ENCODE results near the gene MAD1L1.

The MAD1L1 gene

GRCh38 chr7:1794888-1795542 is 437.7 kb downstream of the MAD1L1 start:
- Histone ChIP-seq H3K4me3 (ENCODE audit: low read depth in 1 of 2, low read length in 1 of 2) (no peak overlapping the region), H3K4me1 (ENCODE audit: control insufficient read depth in 1 of 2, insufficient read depth in 1 of 2, low read depth in 1 of 2, low read length in 1 of 2) (no peaks in the 10 kb centered on the region), H3K36me3 (no peaks in the 10 kb centered on the region), H3K27me3 (no peaks in the 10 kb centered on the region), H3K9me3 (peaks cover 4% of the 10 kb centered on the region), H3K27ac (no peak overlapping the region)
- TF ChIP-seq CTCF (IDR thresholded peaks at IDR 0.05), result no peak

DNA sequence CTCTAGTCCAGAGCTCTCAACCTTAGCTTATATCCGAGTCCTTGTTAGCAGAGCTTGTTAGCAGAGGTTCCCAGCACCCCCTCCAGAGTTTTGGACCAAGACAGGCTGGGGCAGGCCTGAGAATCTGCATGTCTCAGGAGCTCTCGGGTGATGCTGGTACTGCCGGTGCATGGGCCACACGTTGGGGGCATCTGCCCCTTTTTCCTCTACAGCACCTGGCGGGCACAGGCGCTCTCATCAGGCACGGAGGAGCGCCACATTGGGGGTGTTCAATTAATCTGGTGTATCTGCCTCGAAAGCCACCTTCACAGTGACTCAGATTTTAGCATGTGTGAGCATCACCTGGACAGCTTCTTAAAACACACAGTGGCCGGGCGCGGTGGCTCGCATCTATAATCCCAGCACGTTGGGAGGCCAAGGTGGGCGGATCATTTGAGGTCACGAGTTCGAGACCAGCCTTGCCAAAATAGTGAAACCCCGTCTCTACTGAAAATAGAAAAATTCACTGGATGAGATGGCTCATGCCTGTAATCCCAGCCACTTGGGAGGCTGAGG is 445.0 kb downstream of the MAD1L1 start:
- H3K36me3 ChIP-seq, result no peaks in the 10 kb centered on the region
- H3K27me3 ChIP-seq, result no peaks in the 10 kb centered on the region
- TF ChIP-seq CTCF (IDR thresholded peaks at IDR 0.05), result no peak
- H3K4me1 ChIP-seq (ENCODE audit: control insufficient read depth in 1 of 2, insufficient read depth in 1 of 2, low read depth in 1 of 2, low read length in 1 of 2), result no peaks in the 10 kb centered on the region
- H3K27ac ChIP-seq, result no peak overlapping the region
- H3K9me3 ChIP-seq, result no peaks in the 10 kb centered on the region
- no peak overlapping the region for H3K4me3 ChIP-seq (ENCODE audit: low read depth in 1 of 2, low read length in 1 of 2)

GRCh38 chr7:1787241-1787640 is 445.5 kb downstream of the MAD1L1 start:
- Histone ChIP-seq H3K4me1 (ENCODE audit: control insufficient read depth in 1 of 2, insufficient read depth in 1 of 2, low read depth in 1 of 2, low read length in 1 of 2) (no peaks in the 10 kb centered on the region), H3K4me3 (ENCODE audit: low read depth in 1 of 2, low read length in 1 of 2) (no peak overlapping the region), H3K27ac (no peak overlapping the region), H3K9me3 (no peaks in the 10 kb centered on the region), H3K36me3 (no peaks in the 10 kb centered on the region), H3K27me3 (no peaks in the 10 kb centered on the region)
- no peak for TF ChIP-seq CTCF (IDR thresholded peaks at IDR 0.05)

DNA sequence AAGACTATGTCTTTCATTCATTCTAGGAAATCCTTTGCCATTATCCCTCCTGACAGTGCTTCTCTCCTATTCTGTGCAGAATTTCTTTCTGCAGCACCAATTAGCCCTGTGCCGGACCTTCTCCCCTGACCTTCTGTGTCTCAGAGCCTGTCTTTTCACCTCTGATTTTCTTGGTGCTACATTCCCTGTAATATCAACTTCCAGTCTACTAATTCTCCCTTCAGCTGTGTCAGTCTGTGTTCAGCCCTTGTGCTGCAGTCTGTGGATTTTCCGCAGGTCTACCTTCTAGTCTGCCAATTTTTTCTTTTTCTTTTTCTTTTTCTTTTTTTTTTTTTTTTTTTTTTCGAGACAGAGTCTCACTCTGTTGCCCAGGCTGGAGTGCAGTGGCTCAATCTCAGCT is 446.9 kb downstream of the MAD1L1 start:
- Histone ChIP-seq H3K4me3 (ENCODE audit: low read depth in 1 of 2, low read length in 1 of 2) (no peak overlapping the region), H3K27ac (no peak overlapping the region), H3K9me3 (no peaks in the 10 kb centered on the region), H3K27me3 (no peaks in the 10 kb centered on the region), H3K36me3 (no peaks in the 10 kb centered on the region), H3K4me1 (ENCODE audit: control insufficient read depth in 1 of 2, insufficient read depth in 1 of 2, low read depth in 1 of 2, low read length in 1 of 2) (no peaks in the 10 kb centered on the region)
- no peak for TF ChIP-seq CTCF (IDR thresholded peaks at IDR 0.05)

DNA sequence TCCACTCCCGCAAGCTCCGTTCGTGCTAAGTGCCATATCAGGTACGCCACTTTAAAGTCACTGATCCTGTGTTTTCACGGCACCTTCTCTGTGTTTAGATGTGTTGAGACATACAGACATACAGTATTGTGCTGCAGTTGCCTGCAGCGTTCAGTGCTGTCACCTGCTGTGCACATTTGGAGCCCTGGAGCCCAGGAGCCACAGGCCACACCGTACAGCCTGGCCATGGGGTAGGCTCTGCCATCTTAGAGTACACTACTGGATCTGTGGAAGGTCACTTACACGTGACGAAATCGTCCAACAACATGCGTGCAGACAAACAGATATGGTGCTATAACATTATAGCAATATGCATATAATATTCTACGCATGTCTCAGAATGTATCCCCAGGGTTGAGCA is 451.4 kb downstream of the MAD1L1 start:
- no peak for TF ChIP-seq CTCF (IDR thresholded peaks at IDR 0.05)
- no peaks in the 10 kb centered on the region for H3K36me3 ChIP-seq
- no peak overlapping the region for H3K27ac ChIP-seq
- no peaks in the 10 kb centered on the region for H3K27me3 ChIP-seq
- H3K9me3 ChIP-seq, result no peaks in the 10 kb centered on the region
- no peak overlapping the region for H3K4me3 ChIP-seq (ENCODE audit: low read depth in 1 of 2, low read length in 1 of 2)
- no peaks in the 10 kb centered on the region for H3K4me1 ChIP-seq (ENCODE audit: control insufficient read depth in 1 of 2, insufficient read depth in 1 of 2, low read depth in 1 of 2, low read length in 1 of 2)
